Skeletal muscle satellite cell (primary cell): ENCODE data around the gene NF2.

ENCODE experiments used
- H3K27me3 ChIP-seq: 2 replicates; pipeline ENCODE4 v1.7.0; 2013; ENCODE audit warnings: low read length; ENCODE audit not compliant: control insufficient read depth, insufficient read depth
- H3K36me3 ChIP-seq: 2 replicates; pipeline ENCODE4 v1.7.0; 2013; ENCODE audit warnings: mild to moderate bottlenecking, control low read depth, low read length; ENCODE audit not compliant: insufficient read depth
- H3K4me1 ChIP-seq: 2 replicates; pipeline ENCODE4 v1.7.0; 2013; ENCODE audit warnings: low read length; ENCODE audit not compliant: control insufficient read depth, insufficient read depth
- H3K4me2 ChIP-seq: 2 replicates; pipeline ENCODE4 v1.7.0; 2013; ENCODE audit warnings: mild to moderate bottlenecking, low read length
- H3K4me3 ChIP-seq: 2 replicates; pipeline ENCODE4 v1.7.0; 2013; ENCODE audit warnings: low read length
- H3K9ac ChIP-seq: 2 replicates; pipeline ENCODE4 v1.7.0; 2013; ENCODE audit warnings: mild to moderate bottlenecking, low read depth, low read length, moderate library complexity
- H3K9me3 ChIP-seq: replicated peaks from 2 replicates; pipeline ENCODE4 v1.7.0; 2013; ENCODE audit warnings: mild to moderate bottlenecking, control low read depth, low read length

NF2 gene

GRCh38 chr22:29704528-29705285 lies 101.3 kb downstream of the NF2 start:
- no peaks in the 10 kb centered on the region for H3K9me3 ChIP-seq
- peaks cover 19% of the 10 kb centered on the region for H3K27me3 ChIP-seq
- H3K4me1 ChIP-seq, result peaks cover 36% of the 10 kb centered on the region
- H3K4me3 ChIP-seq, result no peak overlapping the region
- H3K4me2 ChIP-seq, result no peak overlapping the region
- H3K36me3 ChIP-seq, result no peaks in the 10 kb centered on the region
- H3K9ac ChIP-seq, result no peak overlapping the region

GRCh38 chr22:29705651-29706050 lies 102.2 kb downstream of the NF2 start:
- Histone ChIP-seq H3K9me3 (no peaks in the 10 kb centered on the region), H3K4me1 (peaks cover 26% of the 10 kb centered on the region)

GRCh38 chr22:29706486-29706885 lies 103.1 kb downstream of the NF2 start:
- Histone ChIP-seq H3K27me3 (peaks cover 33% of the 10 kb centered on the region), H3K36me3 (no peaks in the 10 kb centered on the region), H3K4me3 (no peak overlapping the region), H3K9ac (no peak overlapping the region), H3K4me1 (peaks cover 18% of the 10 kb centered on the region), H3K4me2 (no peak overlapping the region), H3K9me3 (no peaks in the 10 kb centered on the region)

More at GRCh38 chr22:29705651-29706050, 102.2 kb downstream of the NF2 start:
- no peak overlapping the region for H3K4me2 ChIP-seq
- no peak overlapping the region for H3K9ac ChIP-seq
- peaks cover 29% of the 10 kb centered on the region for H3K27me3 ChIP-seq
- H3K36me3 ChIP-seq, result no peaks in the 10 kb centered on the region
- no peak overlapping the region for H3K4me3 ChIP-seq

- no peaks in the 10 kb centered on the region for H3K9me3 ChIP-seq
- H3K9ac ChIP-seq, result no peak overlapping the region
- H3K27me3 ChIP-seq, result peaks cover 36% of the 10 kb centered on the region
- no peak overlapping the region for H3K4me2 ChIP-seq
- H3K36me3 ChIP-seq, result no peaks in the 10 kb centered on the region
- H3K4me3 ChIP-seq, result no peak overlapping the region
- peaks cover 14% of the 10 kb centered on the region for H3K4me1 ChIP-seq
Observed at GRCh38 chr22:29707010-29707409, 103.6 kb downstream of the NF2 start.

GRCh38 chr22:29707471-29707870 lies 104.0 kb downstream of the NF2 start:
- H3K4me3 ChIP-seq, result no peak overlapping the region
- no peak overlapping the region for H3K4me2 ChIP-seq
- peaks cover 36% of the 10 kb centered on the region for H3K27me3 ChIP-seq
- H3K9me3 ChIP-seq, result no peaks in the 10 kb centered on the region
- H3K36me3 ChIP-seq, result no peaks in the 10 kb centered on the region
- H3K4me1 ChIP-seq, result peaks cover 10% of the 10 kb centered on the region
- H3K9ac ChIP-seq, result no peak overlapping the region

- no peaks in the 10 kb centered on the region for H3K4me1 ChIP-seq
- no peak overlapping the region for H3K4me2 ChIP-seq
- H3K9me3 ChIP-seq, result no peaks in the 10 kb centered on the region
- no peak overlapping the region for H3K9ac ChIP-seq
- no peaks in the 10 kb centered on the region for H3K36me3 ChIP-seq
- no peak overlapping the region for H3K4me3 ChIP-seq
- peaks cover 58% of the 10 kb centered on the region for H3K27me3 ChIP-seq
Observed at GRCh38 chr22:29710193-29710592, 106.8 kb downstream of the NF2 start.

- H3K4me2 ChIP-seq, result no peak overlapping the region
- no peaks in the 10 kb centered on the region for H3K36me3 ChIP-seq
- H3K4me3 ChIP-seq, result no peak overlapping the region
- no peaks in the 10 kb centered on the region for H3K4me1 ChIP-seq
- H3K9me3 ChIP-seq, result no peaks in the 10 kb centered on the region
- H3K27me3 ChIP-seq, result peaks cover 66% of the 10 kb centered on the region
- no peak overlapping the region for H3K9ac ChIP-seq
Observed at GRCh38 chr22:29710922-29711593, 107.6 kb downstream of the NF2 start.

GRCh38 chr22:29712119-29712518 lies 108.7 kb downstream of the NF2 start:
- H3K9me3 ChIP-seq, result no peaks in the 10 kb centered on the region
- no peak overlapping the region for H3K4me2 ChIP-seq
- no peak overlapping the region for H3K4me3 ChIP-seq
- no peaks in the 10 kb centered on the region for H3K4me1 ChIP-seq
- H3K27me3 ChIP-seq, result peaks cover 66% of the 10 kb centered on the region
- no peaks in the 10 kb centered on the region for H3K36me3 ChIP-seq
- no peak overlapping the region for H3K9ac ChIP-seq

GRCh38 chr22:29713156-29713727 lies 109.8 kb downstream of the NF2 start:
- Histone ChIP-seq H3K4me3 (no peak overlapping the region), H3K9ac (no peak overlapping the region), H3K4me1 (no peaks in the 10 kb centered on the region), H3K4me2 (no peak overlapping the region), H3K36me3 (no peaks in the 10 kb centered on the region), H3K9me3 (no peaks in the 10 kb centered on the region), H3K27me3 (peaks cover 64% of the 10 kb centered on the region)

- H3K4me1 ChIP-seq, result no peaks in the 10 kb centered on the region
- no peak overlapping the region for H3K4me2 ChIP-seq
- no peaks in the 10 kb centered on the region for H3K36me3 ChIP-seq
- no peaks in the 10 kb centered on the region for H3K9me3 ChIP-seq
- no peak overlapping the region for H3K4me3 ChIP-seq
- no peak overlapping the region for H3K9ac ChIP-seq
- H3K27me3 ChIP-seq, result peaks cover 63% of the 10 kb centered on the region
Observed at GRCh38 chr22:29715240-29715639, 111.8 kb downstream of the NF2 start.

- Histone ChIP-seq H3K36me3 (no peaks in the 10 kb centered on the region), H3K4me1 (no peaks in the 10 kb centered on the region), H3K9me3 (no peaks in the 10 kb centered on the region), H3K4me3 (no peak overlapping the region), H3K4me2 (no peak overlapping the region), H3K27me3 (peaks cover 60% of the 10 kb centered on the region), H3K9ac (no peak overlapping the region)
Observed at GRCh38 chr22:29715705-29716104, 112.3 kb downstream of the NF2 start.
